GM13977 (cell line): ENCODE measurements around the gene GGTLC3.
"Not testable (repeated sequence)": the region's sequence is repeated elsewhere in the genome, so short reads cannot be mapped to it uniquely, and the experiment has no call there.

Source experiments
- DNase-seq: peaks from one replicate; pipeline ENCODE4 v3.0.0; 2012; ENCODE audit warnings: low spot score
- in situ Hi-C: fragments of 300-500 bp; cut with MboI; formaldehyde crosslinking; loops from one replicate; pipeline ENCODE4 v1.12.0; 2022; ENCODE audit warnings: low sequenced_read_pairs, low pct_unique_long_range_greater_than_20kb, mixed read lengths, inconsistent platforms; ENCODE audit not compliant: unreplicated experiment

Gene GGTLC3

DNA sequence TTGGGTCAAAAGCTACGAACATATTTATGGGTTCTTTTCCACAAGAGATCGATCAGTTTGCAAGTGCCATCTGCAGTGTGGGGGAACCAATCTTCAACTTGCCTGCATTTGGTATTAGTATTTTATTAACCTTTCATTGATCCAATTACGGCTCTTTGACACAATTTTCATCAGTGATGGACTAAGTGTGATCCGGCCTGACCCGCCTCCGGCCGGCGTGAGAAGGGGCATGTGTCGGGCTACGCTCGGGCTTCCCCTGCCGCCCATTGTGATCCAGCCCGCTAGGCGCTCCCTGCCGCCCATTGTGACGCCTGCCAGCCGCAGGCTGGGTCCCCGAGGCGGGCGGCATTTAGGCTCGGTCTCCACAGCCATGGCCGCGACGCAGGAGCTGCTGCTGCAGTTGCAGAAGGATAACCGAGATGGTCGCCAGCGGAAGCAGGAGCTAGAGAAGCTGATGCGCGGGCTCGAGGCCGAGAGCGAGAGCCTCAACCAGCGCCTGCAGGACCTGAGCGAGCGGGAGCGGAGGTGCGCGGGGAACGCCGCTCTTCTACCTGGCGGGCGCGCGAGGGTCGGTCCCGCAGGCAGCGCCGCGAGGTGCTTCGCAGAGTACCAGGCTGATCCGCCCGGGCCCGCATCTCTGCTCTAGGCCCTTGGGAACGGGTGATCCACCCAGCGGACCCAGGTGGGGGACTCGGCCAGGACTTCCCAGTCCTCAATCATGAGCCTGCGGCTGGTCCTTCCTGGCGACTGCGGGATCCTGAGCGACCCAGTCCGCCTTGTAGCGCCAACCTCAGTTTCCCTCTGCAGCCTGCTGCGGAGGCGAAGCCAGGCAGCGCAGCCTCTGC is 10.0 kb upstream of the GGTLC3 start, which contains the start of gene TMEM191B:
TMEM191B (plus strand) TSS at position 51 of the 845 bp plus-strand sequence; CDS start at position 230, 179 bp downstream.
- DNase-seq, in situ Hi-C loops: not testable (repeated sequence)

- in situ Hi-C loops, DNase-seq: not testable (repeated sequence)
These were observed 5.4 kb upstream of the GGTLC3 start for GRCh38 chr22:18523328-18523727.

GRCh38 chr22:18522762-18523161 is 4.8 kb upstream of the GGTLC3 start:
- in situ Hi-C loops, DNase-seq: not testable (repeated sequence)

DNA sequence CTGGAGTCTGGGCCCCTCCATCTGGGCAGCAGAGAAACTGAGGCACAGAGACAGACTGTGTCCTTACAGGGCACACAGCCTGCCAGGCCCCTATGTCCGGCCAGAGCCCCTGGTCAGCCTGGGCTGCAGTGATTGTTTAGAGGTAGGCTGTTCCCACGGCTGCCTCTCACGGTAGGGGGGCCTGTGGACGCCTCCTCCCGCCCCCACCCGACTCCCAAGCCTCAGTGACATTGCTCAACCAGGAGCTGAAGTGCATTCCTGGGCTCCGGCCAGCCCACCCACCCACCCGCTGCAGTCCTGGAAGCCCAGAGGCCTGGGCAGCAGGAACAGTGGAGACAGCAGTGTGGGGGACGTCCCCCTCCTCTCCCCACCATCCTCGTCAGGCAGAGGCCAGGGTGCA is 4.5 kb downstream of the GGTLC3 start:
- in situ Hi-C loops, DNase-seq: not testable (repeated sequence)

DNA sequence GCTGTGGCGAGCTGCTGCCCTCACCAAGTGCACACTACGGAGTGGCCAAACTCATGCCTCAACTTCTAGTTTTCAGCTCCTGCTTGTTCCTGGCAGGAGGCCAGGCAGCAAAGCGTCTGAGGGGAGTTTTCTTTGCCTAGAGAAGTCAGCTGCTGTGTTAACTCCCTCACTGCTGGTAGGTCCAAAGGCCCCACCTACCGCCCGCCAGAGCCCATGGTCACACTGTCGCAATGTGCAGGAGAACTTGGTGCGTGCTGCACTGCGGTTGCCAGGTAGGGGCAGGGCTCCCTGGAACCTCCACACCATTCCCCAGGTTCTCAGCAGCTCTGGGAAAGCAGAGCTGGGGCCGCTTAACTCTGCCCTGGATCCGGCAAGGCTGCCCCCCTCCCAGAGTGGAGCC is 5.6 kb downstream of the GGTLC3 start:
- in situ Hi-C loops, DNase-seq: not testable (repeated sequence)

- DNase-seq, in situ Hi-C loops: not testable (repeated sequence)
These were observed 6.6 kb downstream of the GGTLC3 start for GRCh38 chr22:18511327-18511726.

DNA sequence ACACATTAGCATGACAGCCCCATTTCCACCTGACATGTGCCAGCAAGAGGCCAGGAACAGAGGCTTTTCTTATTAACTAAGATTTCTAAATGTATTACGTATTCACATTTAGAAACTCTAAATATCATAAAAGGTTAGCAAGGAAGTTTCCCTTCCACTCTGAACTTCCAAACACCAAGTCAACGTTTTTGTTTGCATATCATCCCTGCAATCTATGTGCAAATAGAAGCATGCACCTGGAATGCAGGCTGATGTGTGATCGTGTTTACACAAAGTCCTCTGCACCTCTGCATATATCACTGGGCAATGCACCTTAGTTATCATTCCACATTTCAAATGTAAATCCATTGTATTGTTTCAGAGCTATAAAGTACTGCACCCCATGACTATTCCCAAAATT is 21.7 kb downstream of the GGTLC3 start:
- in situ Hi-C loops, DNase-seq: not testable (repeated sequence)
